ENCODE measurements around the gene MACROD1. TPM values are rescaled to one million over a fixed set of nuclear protein-coding genes. Genes with fewer than 3 reads are reported as not detected.

The MACROD1 gene
- total RNA-seq, 4 donors from 2014 or later: 10.4 to 31.5 (median 19.5) TPM

- intact Hi-C loops (cut with DNase I): no loop called here
- H3K9me3 ChIP-seq: no peaks in the 10 kb centered on the region
- H3K4me3 ChIP-seq: no peak overlapping the region
- DNase-seq: no peak
- 94 to 97% methylated on average over 8 to 11 of the region's 12 CpGs for WGBS, 2 donors
- no peak for TF ChIP-seq POLR2A (IDR thresholded peaks at IDR 0.05)
- TF ChIP-seq, protein P1, sequence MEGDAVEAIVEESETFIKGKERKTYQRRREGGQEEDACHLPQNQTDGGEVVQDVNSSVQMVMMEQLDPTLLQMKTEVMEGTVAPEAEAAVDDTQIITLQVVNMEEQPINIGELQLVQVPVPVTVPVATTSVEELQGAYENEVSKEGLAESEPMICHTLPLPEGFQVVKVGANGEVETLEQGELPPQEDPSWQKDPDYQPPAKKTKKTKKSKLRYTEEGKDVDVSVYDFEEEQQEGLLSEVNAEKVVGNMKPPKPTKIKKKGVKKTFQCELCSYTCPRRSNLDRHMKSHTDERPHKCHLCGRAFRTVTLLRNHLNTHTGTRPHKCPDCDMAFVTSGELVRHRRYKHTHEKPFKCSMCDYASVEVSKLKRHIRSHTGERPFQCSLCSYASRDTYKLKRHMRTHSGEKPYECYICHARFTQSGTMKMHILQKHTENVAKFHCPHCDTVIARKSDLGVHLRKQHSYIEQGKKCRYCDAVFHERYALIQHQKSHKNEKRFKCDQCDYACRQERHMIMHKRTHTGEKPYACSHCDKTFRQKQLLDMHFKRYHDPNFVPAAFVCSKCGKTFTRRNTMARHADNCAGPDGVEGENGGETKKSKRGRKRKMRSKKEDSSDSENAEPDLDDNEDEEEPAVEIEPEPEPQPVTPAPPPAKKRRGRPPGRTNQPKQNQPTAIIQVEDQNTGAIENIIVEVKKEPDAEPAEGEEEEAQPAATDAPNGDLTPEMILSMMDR (IDR thresholded peaks at IDR 0.05): no peak
- H3K4me1 ChIP-seq: peaks cover 17 to 36% (median 22%) of the 10 kb centered on the region in 3 donors
- H3K27ac ChIP-seq: no peak overlapping the region
- H3K36me3 ChIP-seq: no peaks in the 10 kb centered on the region
- H3K27me3 ChIP-seq: no peaks in the 10 kb centered on the region
Measured at GRCh38 chr11:64178951-64179639, 13.2 kb upstream of the MACROD1 start.

- H3K4me3 ChIP-seq: no peak overlapping the region
- H3K9me3 ChIP-seq: peaks cover 0 to 5% (median 0%) of the 10 kb centered on the region in 3 donors
- peaks cover 14 to 27% (median 17%) of the 10 kb centered on the region in 3 donors for H3K4me1 ChIP-seq
- no peak overlapping the region for H3K27ac ChIP-seq
- no peaks in the 10 kb centered on the region for H3K27me3 ChIP-seq
- no peaks in the 10 kb centered on the region for H3K36me3 ChIP-seq
- DNase-seq: no peak
- no peak for TF ChIP-seq POLR2A (IDR thresholded peaks at IDR 0.05)
- TF ChIP-seq, protein P1 (IDR thresholded peaks at IDR 0.05): no peak
- intact Hi-C loops (cut with DNase I): no loop called here
- 69 to 81% methylated on average over 1 of the region's 1 CpG for WGBS, 2 donors
Measured at GRCh38 chr11:64178203-64178602, 12.3 kb upstream of the MACROD1 start.

GRCh38 chr11:64176751-64177150 lies 10.8 kb upstream of the MACROD1 start:
- Histone ChIP-seq H3K4me1 (peaks cover 9 to 13% (median 12%) of the 10 kb centered on the region in 3 donors), H3K27ac (no peak overlapping the region), H3K9me3 (peaks cover 0 to 5% (median 0%) of the 10 kb centered on the region in 3 donors), H3K36me3 (no peaks in the 10 kb centered on the region), H3K27me3 (no peaks in the 10 kb centered on the region), H3K4me3 (no peak overlapping the region)
- 77 to 84% methylated on average over 8 of the region's 8 CpGs for WGBS, 2 donors
- no peak for TF ChIP-seq POLR2A (IDR thresholded peaks at IDR 0.05)
- TF ChIP-seq, protein P1 (IDR thresholded peaks at IDR 0.05): no peak
- intact Hi-C loops (cut with DNase I): no loop called here
- no peak for DNase-seq

- Histone ChIP-seq H3K9me3 (peaks cover 0 to 5% (median 0%) of the 10 kb centered on the region in 3 donors), H3K36me3 (no peaks in the 10 kb centered on the region), H3K27ac (no peak overlapping the region), H3K4me1 (no peaks in the 10 kb centered on the region), H3K4me3 (no peak overlapping the region), H3K27me3 (no peaks in the 10 kb centered on the region)
- WGBS, 2 donors: 79 to 86% methylated on average over 4 of the region's 4 CpGs
- DNase-seq: no peak
- no peak for TF ChIP-seq POLR2A (IDR thresholded peaks at IDR 0.05)
- TF ChIP-seq, protein P1 (IDR thresholded peaks at IDR 0.05): no peak
- intact Hi-C loops (cut with DNase I): no loop called here
Measured at GRCh38 chr11:64173616-64174355, 7.9 kb upstream of the MACROD1 start.

DNA sequence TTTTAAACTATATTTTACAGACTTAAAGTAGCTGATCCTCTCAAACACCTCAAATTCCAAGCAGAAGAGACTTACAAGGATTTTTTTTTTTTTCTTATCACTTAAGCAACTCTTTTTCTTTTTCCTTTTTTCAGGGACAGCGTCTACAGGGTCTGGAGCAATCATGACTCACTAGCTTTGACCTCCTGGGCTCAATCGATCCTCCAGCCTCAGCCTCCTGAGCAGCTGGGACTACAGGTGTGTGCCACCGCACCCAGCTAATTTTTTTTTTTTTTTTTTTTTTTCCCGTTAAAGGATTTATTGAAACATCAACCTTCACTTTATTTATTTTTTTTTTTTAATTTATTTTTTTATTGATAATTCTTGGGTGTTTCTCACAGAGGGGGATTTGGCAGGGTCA lies 4.5 kb upstream of the MACROD1 start:
- no peaks in the 10 kb centered on the region for H3K36me3 ChIP-seq
- peaks cover 0 to 5% (median 0%) of the 10 kb centered on the region in 3 donors for H3K9me3 ChIP-seq
- no peak overlapping the region for H3K27ac ChIP-seq
- 84% methylated on average over 4 of the region's 4 CpGs for WGBS, 2 donors
- no peak for TF ChIP-seq POLR2A (IDR thresholded peaks at IDR 0.05)
- TF ChIP-seq, protein P1 (IDR thresholded peaks at IDR 0.05): no peak
- peaks cover 9 to 20% (median 9%) of the 10 kb centered on the region in 3 donors for H3K4me1 ChIP-seq
- intact Hi-C loops (cut with DNase I): no loop called here
- H3K4me3 ChIP-seq: no peak overlapping the region
- no peaks in the 10 kb centered on the region for H3K27me3 ChIP-seq
- DNase-seq: no peak
